Urothelium cell line (cell line): Measurements from ENCODE around the gene HARS2.
"Not testable (repeated sequence)": the region's sequence is repeated elsewhere in the genome, so short reads cannot be mapped to it uniquely, and the experiment has no call there.

Experiments used
- DNase-seq: peaks from one replicate; pipeline ENCODE4 v3.0.0; 2011; ENCODE audit warnings: low spot score, mixed read lengths
- FAIRE-seq: peaks from 2 replicates; lab custom pipeline; 2011; peaks lifted over from hg19 to GRCh38; lab: Jason Lieb, UNC

HARS2 gene, protein sequence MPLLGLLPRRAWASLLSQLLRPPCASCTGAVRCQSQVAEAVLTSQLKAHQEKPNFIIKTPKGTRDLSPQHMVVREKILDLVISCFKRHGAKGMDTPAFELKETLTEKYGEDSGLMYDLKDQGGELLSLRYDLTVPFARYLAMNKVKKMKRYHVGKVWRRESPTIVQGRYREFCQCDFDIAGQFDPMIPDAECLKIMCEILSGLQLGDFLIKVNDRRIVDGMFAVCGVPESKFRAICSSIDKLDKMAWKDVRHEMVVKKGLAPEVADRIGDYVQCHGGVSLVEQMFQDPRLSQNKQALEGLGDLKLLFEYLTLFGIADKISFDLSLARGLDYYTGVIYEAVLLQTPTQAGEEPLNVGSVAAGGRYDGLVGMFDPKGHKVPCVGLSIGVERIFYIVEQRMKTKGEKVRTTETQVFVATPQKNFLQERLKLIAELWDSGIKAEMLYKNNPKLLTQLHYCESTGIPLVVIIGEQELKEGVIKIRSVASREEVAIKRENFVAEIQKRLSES

DNA sequence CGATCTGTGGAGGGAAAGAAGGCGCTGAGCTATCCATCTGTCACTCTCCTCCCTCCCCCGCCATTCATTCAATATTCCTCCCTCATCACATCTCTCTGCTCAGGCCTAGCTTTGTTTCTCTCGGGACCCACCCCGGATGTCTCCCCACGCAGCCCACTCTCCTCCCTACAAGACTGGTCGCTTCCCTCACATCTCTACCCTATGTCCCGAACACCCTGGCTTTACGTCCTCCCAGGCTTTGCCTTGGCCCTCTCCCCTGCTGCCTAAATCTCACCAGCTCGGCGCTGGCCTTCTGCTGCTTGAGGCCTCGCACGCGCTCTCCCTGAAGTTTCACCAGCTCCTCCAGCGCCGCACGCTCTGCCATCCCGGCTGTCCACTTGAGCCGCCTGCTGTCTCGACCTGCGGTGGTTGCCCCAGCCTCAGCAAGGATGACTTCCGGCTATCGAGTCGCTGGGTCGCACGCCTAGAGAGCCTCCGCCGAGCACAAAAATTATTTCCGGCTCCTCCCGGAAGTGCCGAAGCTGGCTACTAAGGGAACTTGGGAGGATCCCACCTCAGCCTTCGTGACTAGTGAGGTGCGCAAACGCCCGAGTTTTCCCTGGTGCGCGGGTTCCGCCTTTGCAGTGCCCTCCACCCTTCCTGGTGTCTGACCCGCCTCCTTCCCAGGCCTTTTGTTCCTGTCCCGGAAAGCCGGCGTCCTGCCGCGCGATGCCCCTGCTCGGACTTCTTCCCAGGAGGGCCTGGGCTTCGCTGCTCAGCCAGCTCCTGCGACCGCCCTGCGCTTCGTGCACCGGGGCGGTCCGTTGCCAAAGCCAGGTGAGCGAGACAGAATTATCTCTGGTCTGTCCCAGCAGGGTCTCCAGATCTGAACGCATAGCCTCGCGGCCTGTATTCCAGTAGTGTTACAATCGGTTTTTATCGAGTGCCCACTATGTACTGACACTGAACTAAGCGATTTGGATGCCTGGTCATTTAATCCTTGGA, at the start of gene HARS2, which contains the start of gene HARS1:
TSS of gene HARS2 (plus strand) at position 515 of the 984 bp plus-strand sequence. CDS start at position 709, 194 bp downstream.
TSS of gene HARS1 (minus strand) at position 430 of the 984 bp plus-strand sequence. CDS start at position 364, 66 bp downstream.
- DNase-seq (peak; percentile 89), FAIRE-seq (no peak)

- FAIRE-seq: no peak
- DNase-seq: no peak
Observed at GRCh38 chr5:140641716-140642115, 49.5 kb upstream of the HARS2 start.

- DNase-seq (no peak), FAIRE-seq (no peak)
Observed at GRCh38 chr5:140642718-140643117, 48.5 kb upstream of the HARS2 start.

DNA sequence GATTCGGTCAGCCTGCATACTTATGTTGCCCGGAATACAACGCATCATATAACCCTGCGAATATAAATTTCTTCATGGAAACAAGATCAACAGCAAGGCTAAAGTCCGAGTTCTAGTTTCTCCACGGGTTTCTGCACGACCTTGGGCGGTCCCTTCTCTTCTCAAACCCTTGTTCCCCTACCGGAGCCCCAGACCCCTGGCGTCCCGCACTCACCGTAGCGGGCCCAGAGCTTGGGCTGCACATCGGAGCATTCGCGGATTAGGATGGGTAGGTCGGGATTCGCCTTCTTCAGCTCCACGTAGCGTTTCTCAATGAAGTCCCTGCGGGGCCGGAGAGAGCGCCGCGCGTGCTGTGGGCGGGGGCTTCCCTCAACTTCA, 44.2 kb upstream of the HARS2 start:
- DNase-seq (peak; percentile 8), FAIRE-seq (no peak)

DNA sequence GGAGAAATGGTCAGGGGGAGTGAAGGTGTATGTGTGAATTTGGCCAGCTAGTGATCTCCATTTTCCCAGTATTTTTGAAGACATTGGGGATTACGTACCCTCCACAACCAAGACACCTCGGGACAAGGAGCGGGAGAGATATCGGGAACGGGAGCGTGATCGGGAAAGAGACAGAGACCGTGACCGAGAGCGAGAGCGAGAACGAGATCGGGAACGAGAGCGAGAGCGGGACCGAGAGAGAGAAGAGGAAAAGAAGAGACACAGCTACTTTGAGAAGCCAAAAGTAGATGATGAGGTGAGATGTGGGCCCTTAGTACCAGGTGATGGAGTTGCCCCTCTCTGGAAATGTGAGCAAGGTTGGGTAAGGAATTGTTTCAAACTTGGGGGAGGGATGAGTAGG, 32.4 kb upstream of the HARS2 start:
- no peak for FAIRE-seq
- no peak for DNase-seq

DNA sequence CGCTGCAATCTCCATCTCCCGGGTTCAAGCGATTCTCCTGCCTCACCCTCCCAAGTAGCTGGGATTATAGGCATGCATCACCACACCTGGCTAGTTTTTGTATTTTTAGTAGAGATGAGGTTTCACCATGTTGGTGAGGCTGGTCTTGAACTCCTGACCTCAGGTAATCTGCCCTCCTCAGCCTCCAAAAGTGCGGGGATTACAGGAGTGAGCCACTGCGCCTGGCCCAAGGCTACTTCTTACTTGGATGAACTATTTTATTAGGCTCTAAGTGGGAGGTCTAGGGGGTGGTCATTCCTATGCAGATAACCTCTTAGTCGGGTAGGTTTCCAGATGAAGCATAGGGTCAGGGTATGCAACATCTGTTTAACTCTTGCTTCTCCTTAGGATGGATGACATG, 30.9 kb upstream of the HARS2 start:
- not testable (repeated sequence) for DNase-seq, FAIRE-seq

- no peak for DNase-seq
- no peak for FAIRE-seq
Observed at GRCh38 chr5:140664030-140664358, 27.3 kb upstream of the HARS2 start.

DNA sequence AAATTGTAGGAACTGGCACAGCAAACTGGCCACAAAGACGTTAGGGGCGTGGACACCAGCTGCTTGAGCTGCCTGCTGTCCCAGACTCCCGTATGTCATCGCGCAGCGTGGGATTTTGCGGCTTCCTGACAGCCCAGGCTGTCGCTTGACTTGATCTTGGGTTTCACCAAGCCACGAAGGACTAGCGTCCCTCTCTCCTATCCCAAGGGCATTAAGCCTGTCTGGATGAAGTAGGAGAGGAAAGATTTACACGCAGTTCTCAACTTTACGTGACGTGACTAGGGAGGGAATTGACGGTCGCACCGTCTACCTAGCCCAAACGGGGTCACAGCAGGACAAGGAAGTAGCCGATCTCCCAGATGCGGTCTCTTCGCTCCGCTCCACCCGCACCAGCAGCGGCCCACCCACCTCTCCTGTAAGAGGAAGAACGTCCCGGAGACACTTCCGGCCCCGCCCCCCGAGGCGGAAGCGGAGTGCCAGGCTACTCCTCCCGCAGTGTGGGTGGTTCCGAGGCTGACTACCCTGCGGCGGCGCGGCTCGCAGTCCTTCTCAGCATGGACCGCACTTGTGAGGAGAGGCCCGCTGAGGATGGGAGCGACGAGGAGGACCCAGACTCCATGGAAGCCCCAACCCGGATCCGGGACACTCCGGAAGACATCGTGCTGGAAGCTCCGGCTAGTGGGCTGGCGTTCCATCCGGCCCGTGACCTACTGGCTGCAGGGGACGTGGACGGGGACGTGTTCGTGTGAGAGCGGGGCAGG, 26.7 kb upstream of the HARS2 start, which contains the start of gene WDR55:
TSS of gene WDR55 (plus strand) at position 546 of the 761 bp plus-strand sequence. CDS start at position 555, 9 bp downstream.
- FAIRE-seq: no peak

DNA sequence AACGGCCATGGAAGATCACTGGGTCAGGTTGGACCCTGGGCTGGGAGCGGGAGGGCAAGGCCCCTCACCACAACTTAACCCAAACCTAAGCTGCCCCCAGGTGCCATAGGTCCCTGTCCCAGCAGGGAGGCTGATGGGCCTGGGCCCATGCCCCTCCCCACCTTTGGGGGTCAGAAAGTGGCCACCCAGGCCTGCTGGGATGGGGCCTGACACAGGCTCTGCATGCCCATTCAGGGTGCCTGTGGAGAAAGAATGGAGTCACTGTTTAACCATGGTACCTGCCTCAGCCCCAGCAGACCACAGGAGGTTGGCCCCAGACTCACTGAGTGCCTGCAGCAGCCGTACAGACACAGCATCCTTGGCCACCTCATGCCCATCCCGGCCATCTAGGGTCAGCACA, 20.2 kb upstream of the HARS2 start:
- not testable (repeated sequence) for DNase-seq, FAIRE-seq

More for the DNA sequence above, 26.7 kb upstream of the HARS2 start, which contains the start of gene WDR55:
- peak; percentile 90 for DNase-seq

- no peak for DNase-seq
- FAIRE-seq: no peak
Observed at GRCh38 chr5:140671472-140672125, 19.7 kb upstream of the HARS2 start.

DNA sequence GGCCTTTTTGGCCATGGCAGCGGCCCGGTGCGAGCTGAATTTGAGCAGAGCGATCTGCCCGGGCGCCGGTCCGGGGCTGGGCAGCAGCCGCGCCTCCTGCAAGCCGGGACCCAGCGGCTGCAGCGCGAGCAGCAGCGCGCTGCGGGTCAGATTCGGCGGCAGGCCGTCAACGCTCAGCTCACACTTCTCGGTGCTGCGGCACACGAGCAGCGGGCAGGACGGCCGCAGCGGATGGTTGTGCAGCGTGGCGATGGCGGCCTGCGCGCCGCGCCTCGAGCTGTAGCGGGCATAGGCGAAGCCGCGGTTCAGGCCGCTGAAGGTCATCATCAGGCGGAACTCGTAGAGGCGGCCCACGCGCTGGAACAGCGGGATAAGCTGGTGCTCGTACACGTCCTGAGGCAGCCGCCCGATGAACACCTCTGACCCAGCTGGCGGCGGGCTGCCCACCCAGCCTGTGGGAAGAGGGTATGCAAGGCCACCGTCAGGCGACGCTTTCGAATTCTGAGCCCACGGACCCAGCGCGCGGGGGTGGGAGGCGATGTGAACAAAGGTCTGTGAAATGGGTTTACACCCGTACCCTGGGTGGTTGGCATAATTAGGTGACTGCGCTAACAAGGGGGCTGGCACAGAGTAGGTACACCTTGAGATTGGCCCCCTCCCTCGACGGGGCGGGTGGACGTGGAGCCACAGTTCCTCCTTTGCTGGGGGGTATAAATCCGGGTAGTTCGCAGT, 18.6 kb upstream of the HARS2 start:
- FAIRE-seq: no peak
- no peak for DNase-seq

GRCh38 chr5:140673187-140673976, 17.9 kb upstream of the HARS2 start, which contains the start of gene DND1:
DND1 (minus strand) TSS chr5:140673576; CDS start chr5:140673542, 34 bp downstream.
- DNase-seq: no peak
- FAIRE-seq: no peak

DNA sequence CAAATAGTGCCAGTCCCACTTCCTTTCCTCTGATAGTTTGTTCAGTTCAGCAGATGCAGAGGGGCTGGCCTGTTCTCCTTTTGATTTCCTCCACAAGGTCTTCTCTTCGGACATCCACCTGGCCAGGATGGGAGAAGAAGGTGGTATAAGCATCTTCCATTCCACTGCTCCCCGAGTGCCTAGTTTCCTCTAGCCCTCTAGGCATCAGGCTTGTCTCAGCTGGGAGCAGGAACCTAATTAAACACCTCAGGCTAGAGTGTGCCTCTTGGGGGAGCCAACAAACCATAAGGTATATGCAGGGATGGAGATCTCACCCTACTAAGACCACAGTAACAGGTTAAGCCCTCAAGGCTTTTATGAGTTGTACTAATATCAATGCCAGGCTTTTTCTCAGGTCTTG, 17.0 kb upstream of the HARS2 start:
- FAIRE-seq: no peak

DNA sequence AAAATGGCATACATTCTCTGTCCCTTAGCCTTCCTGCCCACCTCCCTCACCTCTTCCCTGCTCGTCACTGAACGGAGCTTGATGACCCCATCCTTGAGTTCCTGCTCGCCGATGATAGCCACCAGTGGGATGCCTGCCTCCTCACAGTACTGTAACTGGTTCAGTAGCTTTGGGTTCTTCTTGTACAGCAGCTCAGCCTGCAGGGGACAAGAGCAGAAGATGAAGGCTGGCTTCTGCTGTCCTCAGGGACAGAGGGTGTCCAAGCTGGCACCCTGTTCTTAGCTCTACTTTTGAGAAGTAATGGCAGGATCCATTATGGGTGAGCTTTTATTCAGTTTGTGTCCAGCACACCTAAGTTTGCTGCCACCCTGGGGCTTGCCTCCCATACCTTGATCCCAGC, 16.6 kb upstream of the HARS2 start:
- FAIRE-seq (no peak), DNase-seq (no peak)

More for the DNA sequence above, 17.0 kb upstream of the HARS2 start:
- no peak for DNase-seq

- DNase-seq (no peak), FAIRE-seq (no peak)
Observed at GRCh38 chr5:140677947-140678346, 13.3 kb upstream of the HARS2 start.

GRCh38 chr5:140678993-140679392, 12.3 kb upstream of the HARS2 start:
- DNase-seq (no peak), FAIRE-seq (no peak)

DNA sequence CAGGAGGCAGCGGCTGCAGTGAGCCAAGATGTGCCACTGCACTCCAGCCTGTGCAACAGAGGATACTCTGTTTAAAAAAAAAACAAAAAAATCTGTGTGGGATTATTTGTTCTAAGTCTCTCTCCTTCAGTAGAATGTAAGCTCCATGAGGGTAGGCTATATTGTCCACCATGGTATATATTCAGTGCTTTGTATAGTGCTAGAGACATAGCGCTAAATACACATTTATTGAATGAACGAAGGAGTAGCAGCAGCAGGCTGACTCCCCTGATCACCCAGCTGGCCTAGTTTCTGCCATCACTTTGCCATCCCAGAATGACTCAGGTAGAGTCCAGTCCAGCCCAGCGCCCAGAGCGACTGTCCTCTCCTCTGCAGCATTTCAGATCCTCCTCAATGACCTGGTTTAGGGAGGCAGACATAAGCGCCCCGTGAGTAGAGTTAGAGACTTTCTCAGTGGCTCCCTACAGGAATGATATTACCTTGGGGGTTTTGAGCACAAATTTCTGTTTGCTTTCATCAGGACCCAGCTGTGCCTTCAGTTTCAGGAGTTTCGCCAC, 801 bp upstream of the HARS2 start:
- no peak for FAIRE-seq
- no peak for DNase-seq

DNA sequence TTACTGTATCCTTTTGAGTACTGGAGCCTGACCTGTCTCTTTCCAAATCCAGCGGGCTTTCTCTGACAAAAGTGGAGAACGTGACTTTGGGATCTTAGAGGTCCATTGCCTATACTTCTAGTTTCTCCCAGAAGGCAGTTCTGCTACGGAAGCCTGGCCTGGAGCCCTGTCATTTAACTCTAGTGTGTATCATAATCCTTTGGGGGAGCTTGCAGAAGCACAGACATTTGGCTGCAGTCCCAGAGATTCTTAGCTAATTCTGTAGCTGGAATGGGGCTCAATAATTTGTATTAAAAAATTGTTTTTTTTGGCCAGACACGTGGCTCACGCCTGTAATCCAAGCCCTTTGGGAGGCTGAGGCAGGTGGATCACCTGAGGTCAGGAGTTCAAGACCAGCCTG, 3.0 kb downstream of the HARS2 start:
- FAIRE-seq (no peak), DNase-seq (no peak)
